GM19324 (cell line): ENCODE results near the gene E2F2.

Source experiments
- ATAC-seq: cut with Tn5 transposase; IDR thresholded peaks from one replicate; pipeline ENCODE4 v1.9.1; 2021; ENCODE audit warnings: mild to moderate bottlenecking, moderate library complexity; ENCODE audit not compliant: unreplicated experiment, low FRiP score

The E2F2 gene

DNA sequence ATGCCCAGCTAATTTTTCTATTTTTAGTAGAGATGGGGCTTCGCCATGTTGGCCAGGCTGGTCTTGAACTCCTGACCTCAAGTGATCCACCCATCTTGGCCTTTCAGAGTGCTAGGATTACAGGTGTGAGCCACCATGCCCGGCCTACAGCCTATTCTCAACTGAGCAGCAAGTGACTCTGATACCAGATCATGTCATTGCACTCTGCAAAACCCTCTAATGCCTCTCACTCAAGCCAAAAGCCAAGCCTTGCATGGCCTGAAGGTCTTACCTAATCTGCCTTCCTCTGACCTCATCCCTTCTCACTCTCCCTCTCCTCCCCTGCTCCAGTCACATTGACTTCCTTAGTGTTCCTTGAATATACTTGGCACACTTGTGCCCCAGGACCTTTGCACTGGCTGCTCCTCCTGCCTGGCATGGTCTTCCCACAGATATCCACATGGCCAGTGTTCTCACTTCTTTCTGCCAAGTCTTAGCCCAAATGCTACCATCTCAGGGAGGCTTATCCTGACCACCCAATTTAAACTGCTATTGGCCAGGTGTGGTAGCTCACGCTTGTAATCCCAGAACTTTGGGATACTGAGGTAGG lies 38.8 kb downstream of the E2F2 start:
- no peak for ATAC-seq

DNA sequence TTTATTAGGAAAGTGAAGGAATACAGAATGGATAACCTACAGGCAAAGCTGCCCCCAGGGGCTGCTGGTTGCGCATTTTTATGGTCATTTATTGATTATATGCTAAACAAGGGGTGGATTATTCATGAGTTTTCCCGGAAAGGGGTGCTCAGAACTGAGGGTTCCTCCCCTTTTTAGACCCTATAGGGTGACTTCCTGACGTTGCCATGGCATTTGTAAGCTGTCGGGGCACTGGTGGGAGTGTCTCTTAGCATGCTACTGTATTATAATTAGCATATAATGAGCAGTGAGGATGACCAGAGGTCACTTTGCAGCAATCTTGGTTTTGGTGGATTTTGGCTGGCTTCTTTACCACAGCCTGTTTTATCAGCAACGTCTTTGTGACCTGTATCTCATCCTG lies 41.2 kb downstream of the E2F2 start:
- no peak for ATAC-seq

DNA sequence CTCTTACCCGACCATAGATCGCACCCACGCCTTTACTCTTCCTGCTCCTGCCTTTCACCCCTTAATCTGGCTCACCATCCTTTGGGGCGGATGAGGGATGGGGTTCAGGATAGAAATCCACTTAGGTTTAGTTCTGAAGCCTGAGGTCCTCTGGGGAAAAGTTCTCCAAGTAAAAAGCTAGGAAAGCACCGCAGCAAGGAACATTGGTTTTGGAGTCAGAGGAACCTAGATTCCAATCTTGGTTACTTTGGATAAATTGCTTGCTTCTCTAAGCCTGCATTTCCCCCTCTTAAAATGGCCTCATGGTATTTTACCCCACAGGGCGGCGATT lies 46.1 kb downstream of the E2F2 start:
- ATAC-seq, result no peak

DNA sequence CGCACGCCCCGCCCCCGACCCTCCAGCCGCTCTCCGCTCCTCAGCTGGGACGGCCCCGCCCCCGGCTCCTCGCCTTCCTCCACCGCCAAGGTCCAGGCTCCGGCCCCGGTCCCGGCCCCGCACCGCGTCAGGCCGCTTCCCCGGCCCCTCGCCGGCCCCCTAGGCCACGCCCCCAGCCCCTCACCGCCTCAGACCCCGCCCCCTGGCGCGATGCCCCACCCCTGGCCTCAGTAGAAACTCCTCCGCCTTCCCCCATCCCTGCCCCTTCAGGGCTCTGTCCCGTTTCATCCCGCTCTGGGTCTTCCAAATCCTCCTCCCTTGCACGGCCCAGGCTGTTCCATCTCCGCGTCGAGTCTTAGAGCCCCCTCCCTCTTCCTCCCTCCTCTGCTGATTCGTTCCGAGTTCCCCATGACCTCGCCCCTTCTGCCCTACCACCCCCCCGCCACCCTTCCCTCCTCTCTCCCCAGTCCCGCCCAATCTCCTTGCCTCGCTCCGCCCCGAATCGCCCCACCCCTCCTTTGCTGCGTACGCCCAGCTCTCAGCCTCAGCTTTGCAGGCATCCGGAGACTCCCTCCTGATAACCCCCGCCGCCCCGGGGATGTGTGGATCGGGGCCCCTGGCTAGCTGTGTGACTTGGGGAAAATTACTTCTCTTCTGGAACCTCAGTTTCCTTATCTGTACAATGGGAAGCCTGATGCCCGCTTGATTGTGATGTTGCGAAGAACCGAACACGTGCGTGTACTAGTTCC lies 46.6 kb downstream of the E2F2 start:
- no peak for ATAC-seq

DNA sequence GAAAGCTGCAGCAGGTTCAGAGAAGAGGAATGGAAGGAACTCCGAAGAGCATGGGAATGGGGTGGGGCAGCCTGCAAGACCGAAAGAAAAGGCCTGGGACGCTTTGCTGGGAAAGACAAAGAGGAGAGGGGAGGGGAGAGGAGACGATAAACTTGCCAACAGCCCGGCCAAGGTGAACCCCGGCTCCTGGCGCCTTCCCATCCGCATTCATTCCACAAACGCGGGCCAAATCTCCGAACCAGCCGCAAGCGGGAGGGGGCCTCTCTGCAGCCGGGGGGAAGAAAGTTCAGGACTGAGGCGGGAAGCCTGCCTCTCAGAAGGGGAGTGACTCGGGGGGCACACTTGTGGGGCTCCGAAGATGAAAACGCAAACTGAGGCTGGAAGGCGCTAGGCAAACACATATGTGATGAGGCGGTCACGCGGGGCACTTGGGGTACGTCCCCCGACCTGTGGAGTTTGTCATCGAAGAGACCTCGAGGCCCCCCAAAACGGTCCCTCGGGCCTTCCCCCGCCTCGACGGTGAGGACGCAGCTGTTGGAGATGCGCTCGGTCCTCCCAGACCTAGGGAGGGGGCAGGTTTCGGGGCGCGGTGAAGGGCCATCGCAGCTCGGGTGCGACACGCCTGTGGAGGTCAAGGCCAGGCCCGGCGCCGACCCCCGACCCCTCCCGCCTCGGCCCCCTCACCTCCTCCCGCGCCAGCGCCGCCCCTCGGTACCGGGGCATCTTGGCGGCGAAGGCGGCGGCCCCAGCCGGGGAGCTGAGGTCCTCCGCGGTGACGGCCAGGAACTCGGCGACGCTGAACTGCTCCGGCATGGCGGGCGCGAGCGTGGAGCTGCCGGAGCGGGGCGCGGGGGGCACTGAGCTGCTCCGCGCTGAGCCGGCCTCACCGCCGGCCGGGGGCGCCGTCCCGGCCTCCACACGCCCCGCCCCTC lies 47.4 kb downstream of the E2F2 start, which contains the start of gene ASAP3:
Gene ASAP3 (minus strand): TSS at position 859 of the 932 bp plus-strand sequence. CDS start 46 bp downstream, at position 813.
- no peak for ATAC-seq

DNA sequence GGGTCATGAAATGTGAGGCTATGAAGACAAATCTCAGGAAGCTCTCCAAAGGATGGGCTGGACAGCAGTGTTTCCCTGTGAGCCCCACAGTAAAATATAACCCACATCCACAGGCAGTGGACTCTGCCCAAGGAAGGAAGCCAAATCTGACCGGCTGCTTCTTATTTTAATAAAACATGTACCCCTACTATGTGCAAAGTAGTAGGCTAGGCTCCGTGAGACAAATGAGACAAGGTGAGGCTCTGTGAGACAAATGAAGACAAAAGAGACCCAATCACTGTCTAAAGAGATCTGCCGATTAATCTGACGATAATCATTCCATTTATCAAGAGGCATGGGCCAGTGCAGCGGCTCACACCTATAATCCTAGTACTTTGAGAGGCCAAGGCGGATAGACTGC lies 49.1 kb downstream of the E2F2 start:
- ATAC-seq, result no peak

DNA sequence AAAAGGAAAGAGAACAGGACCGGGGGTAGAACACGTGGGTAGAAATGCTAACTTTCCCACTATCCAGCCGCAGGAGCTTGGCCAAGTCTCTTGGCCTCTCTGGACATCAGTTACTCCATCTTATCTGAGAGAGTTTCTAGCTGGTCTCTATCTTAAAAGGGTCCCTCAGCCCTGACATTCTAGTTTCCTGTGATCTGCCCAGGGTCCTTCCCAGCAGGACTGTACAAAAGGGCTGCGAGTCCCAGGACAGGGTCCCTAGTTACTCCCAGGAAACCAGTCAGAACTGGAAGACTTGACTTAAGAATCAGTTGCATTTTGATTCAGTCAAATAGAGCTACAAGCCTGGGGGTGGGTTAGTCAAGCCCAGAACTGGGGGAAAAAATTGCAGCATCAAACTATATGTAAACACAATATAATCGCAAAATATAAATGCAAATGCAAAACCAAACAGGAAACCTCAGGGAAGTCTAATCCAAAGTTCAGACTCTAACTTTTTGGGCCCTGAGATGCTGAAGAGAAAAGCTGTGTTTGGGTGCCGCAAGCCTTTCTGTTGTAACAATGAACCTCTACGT lies 49.9 kb downstream of the E2F2 start:
- ATAC-seq, result no peak

DNA sequence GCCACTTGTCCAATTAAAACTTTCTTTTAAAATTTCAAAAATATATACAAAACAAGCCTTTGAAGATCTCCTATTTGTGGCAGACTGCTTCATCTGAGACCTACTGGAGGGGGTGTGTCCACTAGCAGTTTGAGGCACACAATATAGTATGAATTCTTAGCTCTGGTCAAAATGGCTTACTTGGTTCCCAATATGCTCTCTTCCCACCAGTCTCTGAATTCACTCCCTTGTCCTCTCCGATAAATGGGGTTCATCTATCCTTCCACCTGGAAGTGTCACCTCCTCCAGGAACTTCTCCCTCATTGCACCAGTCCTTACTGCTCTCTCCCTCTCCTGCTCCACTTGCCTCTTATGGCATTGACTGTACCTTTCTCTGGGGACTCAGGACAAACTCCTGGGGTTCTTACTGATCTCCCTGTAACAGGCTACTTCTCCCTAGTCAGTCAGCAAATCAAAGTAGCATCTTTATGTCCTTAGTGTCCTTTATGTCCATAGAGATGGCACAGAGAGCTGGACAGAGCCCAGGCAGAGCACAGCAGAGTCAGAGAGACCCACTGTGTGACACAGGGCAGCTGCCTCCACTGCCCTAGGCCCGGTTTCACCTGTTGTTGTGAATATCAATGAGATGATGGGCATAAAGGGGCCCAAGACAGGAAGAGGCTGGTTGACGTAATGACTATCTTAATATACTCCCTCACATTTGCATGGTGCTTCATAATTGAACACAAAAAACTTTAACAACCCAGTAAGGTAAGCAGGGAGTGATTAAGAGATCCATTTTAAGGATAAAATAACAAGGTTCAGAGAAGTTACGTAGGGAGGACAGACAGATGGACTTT lies 50.6 kb downstream of the E2F2 start:
- ATAC-seq, result no peak

DNA sequence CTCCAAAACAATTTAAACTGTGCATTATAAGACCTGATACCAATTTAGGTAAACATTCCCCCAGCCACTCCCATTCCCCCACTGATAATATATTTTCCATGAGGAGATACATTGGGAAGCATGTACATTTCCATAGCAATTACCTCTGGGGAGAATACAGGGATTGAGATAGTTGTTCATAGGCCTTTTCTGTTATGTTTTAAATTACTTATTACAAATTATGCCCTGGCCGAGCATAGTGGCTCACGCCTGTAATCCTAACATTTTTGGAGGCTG lies 51.4 kb downstream of the E2F2 start:
- ATAC-seq, result no peak

DNA sequence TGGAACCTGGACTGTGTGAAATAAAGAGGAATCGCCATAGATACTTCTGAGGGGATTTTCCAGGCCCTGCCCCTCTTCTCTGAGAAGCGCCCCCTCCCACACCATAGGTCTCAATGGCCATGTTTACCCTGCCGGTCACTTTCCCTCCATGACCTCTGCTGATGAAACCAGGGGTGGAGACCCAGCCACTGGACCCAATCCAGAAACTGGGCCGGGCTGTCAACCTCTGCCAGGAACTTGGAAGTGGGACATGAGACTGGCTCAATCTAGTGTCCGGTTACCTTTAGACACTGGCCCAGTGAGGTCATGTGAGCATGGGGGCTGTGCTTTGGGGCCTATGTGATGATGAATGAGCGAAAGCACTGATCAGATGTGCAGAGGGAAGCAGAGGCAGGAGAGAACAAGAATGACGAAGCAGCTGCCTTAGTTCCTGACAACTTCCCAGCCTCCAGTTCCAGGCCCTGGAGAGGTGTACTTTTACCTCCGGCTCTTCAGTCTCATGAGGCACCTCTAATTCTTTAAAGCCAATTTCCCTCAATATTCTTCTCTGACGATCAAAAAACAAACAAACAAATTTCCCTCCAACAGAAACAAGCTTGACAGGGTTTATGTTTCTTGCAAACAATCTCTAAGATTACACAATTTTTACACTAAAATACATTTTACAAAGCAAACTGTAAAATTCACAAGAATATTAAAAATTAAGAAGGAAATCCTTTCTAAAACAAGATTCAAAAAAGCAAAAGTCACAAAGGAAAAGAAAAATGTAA lies 52.0 kb downstream of the E2F2 start:
- no peak for ATAC-seq

DNA sequence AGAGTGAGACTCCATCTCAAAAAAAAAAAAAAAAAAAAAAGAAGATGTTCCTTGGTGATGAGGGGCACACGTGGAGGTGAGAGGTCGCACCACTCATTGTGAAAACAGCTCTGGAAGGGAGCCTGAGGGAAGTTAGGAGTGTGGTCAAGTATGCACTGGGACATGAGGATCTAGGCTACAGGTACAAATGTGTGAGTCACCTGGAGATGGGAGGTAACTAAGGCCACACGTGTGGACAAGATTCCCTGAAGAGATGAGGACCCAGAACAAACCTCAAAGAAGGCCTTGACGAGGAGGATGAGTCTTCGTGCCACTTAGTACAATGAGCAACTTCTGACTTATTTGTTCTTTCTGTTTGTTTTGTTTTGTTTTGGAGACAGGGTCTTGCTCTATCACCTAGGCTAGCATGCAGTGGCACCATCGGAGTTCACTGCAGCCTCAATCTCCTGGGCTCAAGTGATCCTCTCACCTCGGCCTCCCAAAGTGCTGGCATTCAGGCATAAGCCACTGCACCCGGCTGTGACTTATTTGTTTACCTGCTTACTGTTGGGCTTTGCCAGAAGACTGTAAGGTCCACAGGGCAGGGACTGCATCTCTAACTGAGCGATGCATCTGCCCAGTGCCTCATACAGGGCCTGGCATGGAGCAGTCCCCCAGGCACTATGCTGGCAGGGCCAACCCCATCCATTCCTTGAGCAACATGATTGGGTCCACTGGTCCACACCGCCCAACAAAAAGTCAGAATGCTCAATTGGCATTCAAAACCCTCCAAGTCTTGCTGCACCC lies 53.5 kb downstream of the E2F2 start:
- ATAC-seq, result no peak

DNA sequence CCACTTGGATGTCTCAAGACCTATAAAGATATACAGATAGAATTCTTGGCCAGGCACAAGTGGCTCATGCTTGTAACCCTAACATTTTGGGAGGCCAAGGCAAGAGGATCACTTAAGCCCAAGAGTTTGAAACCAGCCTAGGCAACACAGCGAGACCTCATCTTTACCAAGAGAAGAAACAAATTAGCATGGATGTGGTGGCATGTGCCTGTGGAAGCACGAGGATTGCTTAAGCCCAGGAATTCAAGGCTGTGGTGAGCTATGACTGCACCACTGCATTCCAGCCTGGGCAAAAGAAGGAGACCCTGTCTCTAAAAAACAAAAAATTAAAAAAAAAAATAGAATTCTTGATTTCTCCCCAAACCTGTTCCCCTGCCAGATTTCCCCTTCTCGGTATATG lies 55.4 kb downstream of the E2F2 start:
- ATAC-seq, result no peak

DNA sequence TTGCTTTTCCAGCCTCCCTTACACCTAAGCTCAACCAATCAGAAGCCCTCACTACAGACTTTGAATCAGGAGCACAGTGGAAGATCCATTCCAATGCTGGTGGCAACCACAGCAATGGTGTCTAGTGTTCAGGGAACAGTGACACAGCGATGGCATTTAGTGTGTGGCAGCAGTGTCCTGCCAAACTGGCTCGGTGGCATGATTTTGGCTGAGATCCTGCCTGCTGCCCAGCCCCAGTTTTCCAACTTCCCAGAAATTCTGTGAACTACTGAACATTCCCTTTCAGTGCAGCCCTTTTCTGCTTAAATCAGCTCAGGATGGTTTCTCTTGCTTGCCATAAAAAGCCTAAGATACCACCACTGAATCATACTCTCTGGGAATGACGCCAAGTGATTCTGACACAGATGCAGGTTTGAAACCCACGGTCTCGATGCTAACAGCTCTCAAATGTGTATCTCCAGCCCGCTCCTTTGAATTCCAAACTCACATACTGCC lies 55.9 kb downstream of the E2F2 start:
- no peak for ATAC-seq

DNA sequence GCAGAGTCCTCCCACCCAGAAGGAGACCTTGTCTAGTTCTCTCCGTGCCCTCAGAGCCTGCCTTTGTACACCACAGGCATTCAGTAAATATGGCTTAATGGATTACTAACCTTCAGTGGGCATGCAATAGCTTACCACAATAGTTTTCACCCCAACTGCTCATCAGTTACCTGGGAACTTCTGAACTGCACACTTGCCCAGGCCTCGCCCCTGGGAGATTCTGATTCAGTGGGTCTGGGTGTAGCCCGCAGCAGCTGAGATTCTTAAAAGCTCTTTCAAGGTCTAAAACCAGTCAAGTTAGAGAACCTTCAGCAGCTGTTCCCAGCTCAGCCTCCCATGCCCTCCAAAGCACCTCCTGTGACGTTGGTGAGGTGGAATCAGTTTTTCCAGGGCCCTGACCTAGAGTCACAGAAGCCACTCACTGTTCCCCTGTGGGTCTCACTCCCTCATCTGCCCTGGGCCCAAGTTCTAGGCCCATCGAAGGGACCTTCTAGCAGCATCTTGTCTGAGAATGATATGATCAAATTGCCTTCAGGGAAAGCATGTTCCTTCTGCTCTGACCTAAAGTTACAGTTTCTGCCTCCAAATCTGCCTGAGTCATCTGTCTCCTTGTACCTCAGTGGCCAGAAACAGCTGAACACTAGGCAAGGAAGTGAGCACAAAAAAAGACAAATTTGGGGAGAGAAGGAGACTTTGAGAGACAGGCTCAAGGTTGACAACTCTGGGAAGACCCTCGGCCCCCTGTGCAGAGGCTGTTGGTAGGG lies 57.8 kb downstream of the E2F2 start:
- ATAC-seq, result no peak

DNA sequence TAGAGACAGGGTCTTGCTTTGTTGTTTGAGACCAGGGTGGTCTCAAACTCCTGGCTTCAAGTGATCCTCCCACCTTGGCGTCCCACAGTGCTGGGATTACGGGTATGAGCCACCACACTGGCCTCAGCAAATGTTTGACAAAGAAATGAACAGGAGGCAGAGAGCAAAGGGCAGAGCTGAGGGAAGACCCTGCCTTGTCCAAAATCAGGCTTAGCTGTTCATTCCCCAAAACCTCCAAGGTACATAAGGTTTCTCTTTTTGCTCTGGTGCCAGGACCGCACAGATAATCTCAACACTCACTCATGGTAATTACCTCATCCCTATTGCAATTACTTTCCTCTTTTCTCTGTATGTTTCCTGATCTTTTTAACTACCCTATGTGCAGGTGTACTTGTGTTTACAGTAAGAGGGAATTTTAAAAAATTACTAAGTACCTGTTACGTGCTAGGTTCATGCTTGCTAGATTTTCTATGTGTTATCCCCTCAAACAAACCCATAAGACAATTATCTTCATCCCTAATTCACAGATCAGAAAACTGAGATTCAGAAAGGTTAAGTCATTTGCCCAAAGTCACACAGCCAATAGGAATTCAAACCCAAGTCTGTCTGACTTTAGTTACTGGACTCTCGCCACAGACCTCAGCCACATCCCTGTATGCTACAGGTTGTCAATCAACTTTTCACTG lies 58.5 kb downstream of the E2F2 start:
- no peak for ATAC-seq

DNA sequence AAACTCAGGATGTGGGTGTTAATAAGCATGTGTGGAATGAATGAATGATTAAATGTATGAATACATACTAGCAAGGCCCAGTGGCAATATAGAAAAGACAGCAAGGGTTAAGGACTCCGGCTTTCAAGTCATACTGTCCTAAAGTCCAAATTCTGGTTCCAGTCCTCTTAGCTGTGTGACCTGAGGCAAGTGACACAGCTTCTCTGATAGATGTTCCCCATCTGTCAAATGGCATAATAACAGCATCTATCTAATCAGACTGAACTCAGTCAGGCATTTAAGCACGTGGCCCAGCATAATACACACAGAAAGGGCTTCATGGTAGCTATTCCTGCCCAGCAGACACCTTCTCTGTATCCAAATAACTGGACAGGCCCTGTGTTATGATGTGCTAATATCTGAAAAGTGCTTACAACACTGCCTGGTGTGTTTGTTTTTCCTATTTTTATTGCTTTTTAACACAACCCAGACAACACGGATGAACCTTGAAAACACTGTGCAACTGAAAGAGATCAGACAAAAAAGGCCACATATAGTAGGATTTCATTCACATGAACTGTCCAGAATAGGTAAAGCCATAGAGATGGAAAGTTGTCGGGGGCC lies 59.5 kb downstream of the E2F2 start:
- no peak for ATAC-seq
